Ureter (tissue), 1 donor: Measurements from ENCODE around the gene MAP2K6. TPM values are rescaled to one million over a fixed set of nuclear protein-coding genes. Genes with fewer than 3 reads are reported as not detected.

Experiments used
- DNase-seq: peaks from one replicate; pipeline ENCODE4 v3.0.0-alpha.2; 2020; ENCODE audit warnings: low spot score
- total RNA-seq: library from RNA; stranded (reverse); gene quantifications from one replicate; pipeline ENCODE4 v1.2.4, GENCODE V29; 2023
- donor health status: DM: yes; HTN: yes; CAD: no.

The MAP2K6 gene
- total RNA-seq, 1 donor from 2014 or later = 10.6 TPM

GRCh38 chr17:69578385-69578936 lies 164.0 kb downstream of the MAP2K6 start:
- DNase-seq = no peak

- no peak for DNase-seq
Observed at GRCh38 chr17:69579961-69580677, 165.6 kb downstream of the MAP2K6 start.

GRCh38 chr17:69581061-69581961 lies 166.8 kb downstream of the MAP2K6 start:
- DNase-seq = no peak

DNA sequence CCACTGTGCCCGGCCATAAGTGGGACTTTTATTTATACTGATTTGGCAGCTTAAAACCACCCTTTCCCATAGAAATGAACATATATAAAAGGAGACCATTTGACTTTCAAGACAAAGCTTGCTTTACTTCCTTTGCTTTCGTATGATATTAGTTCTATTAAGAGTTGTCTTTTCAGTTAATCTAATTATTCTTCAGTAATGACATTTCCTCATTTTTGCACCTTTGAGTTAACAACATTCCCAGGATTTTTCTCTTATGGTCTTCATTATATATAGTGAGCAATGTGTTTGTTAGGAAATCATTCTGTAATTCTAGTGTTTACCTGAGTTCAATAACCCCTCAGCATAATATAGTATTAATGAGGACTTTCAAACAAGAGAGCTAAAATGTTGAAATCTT lies 173.8 kb downstream of the MAP2K6 start:
- no peak for DNase-seq

DNA sequence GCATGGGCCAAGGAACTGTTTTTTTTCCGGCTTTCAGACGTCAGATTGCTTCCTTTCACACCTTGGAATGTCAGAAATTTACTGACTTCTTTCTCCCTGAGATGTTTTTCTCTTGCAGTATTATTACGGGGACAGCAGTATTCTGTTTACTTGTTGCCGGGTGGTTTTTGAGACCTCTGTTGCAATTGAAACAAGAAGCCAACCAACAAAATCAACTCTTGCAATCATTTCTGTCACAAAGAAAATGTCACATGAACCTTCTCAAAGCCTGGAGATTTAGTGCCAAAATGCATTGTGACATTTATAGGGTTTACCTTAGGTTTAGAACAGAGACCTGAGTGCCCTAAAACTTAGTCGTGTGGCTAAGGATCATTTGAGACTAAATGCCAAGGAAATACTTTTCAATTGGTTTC lies 174.3 kb downstream of the MAP2K6 start:
- no peak for DNase-seq

DNA sequence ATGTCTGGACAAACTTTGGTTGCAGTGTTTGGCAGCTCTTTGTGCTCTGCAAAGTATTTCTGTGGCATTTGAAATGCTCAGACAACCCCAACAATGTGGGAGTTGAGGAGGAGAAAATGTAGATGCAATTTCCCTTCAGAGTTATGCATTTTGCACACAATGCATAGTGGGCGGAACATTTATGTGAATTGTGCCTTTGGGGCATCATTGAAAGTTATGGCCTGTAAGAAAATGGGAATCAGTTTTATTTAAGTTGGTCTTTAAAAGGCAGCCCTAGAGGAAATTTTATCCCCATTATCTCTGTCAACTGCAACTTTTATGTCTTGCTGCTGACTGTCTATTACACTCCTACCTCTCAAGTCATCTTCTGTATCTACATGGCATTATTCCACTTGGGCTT lies 176.2 kb downstream of the MAP2K6 start:
- no peak for DNase-seq

GRCh38 chr17:69592692-69593350 lies 178.3 kb downstream of the MAP2K6 start:
- no peak for DNase-seq

DNA sequence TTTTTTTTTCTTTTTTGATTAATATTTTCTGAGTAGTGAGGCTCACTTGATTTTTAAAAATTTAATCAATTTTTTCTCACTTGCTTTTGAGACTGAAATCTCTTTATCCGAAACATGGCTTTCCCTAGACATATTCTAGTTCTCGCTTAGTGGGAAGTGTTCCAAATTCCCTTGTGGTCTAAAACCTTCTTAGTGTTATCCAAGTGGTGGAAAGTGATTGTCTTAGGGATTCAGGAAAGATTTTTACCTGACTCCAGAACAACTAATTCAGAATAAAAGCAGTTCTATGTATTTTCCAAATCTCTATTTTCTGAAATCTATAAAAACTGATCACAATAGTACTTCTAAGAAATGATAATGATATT lies 178.8 kb downstream of the MAP2K6 start:
- no peak for DNase-seq

GRCh38 chr17:69593716-69594115 lies 179.2 kb downstream of the MAP2K6 start:
- DNase-seq = no peak

- no peak for DNase-seq
Observed at GRCh38 chr17:69594641-69595040, 180.1 kb downstream of the MAP2K6 start.

DNA sequence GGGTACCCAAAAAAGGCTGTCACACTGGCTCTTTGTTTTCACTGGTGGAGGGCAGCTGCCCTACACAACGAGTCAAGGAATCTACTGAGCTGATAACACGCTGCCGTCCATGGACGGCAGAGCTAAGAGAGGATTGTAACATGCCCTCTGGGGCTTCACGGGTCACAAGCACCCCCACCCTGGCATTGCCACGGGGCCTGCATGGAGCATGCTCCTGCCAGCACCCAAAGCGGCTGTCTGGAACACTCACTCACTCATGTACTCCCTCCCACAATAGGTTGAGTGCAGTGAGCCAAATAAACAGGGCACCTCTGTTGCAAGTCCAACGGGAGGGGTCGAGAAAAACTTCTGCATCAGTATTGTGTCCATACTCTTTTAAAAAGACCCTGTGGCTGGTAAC lies 181.6 kb downstream of the MAP2K6 start:
- DNase-seq = no peak

DNA sequence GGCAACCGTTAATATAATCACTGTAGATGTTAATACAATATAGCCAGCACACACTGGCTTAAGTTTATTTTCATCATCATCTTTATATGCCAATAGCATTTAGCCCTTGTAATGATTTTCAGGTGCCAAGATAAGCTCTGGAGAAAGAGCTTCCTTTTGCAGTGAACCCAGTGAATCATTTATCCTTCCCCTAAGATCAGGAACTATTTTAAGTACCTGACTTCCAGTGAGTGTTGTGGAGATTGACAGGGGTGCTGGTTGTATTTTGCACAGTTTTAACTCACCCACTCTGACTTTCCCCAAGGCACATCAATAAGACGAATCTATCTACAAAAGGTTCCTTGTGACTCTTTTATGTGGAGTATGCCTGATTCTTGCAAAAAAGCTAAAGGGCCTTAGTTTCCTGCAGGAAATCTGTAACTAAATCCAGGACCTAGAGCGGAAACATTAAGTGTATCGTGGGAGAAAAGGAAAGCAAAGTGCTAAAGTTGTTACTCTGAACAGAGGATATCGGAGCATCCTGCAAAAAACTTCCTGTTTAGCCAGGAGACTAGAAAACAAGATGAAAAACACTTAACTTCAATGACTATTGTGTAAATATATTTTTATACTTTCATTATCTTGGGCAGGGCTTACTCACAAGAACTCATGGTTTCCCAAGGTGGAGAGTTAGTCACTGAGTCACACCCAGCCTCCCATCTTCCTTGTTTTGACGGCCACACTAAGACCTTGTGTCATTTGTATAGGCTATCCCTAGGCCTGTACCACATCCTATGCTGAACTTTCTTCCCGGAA lies 183.6 kb downstream of the MAP2K6 start:
- no peak for DNase-seq

DNA sequence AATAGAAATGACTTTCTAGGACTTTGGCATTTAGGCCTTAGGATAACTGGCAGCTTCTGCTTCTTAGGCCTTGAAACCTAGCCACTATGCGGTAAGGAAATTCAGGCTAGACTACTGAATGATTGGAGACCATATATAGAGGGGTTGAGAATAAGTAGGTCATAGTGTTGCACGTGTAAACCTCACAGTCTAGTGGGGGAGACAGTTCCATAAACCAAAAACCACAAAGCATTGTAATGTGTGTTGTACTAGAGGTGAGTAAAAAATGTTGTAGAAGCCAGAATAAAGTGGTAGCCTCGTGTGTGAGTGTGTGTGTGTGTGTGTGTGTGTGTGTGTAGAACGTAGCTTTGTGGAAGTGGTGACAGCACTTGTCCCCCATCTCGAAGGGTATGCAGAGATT lies 188.5 kb downstream of the MAP2K6 start:
- no peak for DNase-seq

Other genes with a start within 250 kb of the MAP2K6 start
- 9.8 TPM for gene ABCA10, start 185.9 kb upstream of the MAP2K6 start, total RNA-seq
- 36.4 TPM for gene ABCA5, start 87.6 kb upstream of the MAP2K6 start, total RNA-seq